Endodermal cell (in vitro differentiated cells): ENCODE data around the gene TUBGCP6. TPM values are rescaled to one million over a fixed set of nuclear protein-coding genes. Genes with fewer than 3 reads are reported as not detected.

Experiments
- DNase-seq: peaks from one replicate; pipeline ENCODE4 v3.0.0-alpha.2; 2017
- H3K27ac ChIP-seq: 2 replicates; pipeline ENCODE4 v1.5.1; 2013; ENCODE audit warnings: mild to moderate bottlenecking, low read depth, low read length, moderate library complexity
- H3K27me3 ChIP-seq: 2 replicates; pipeline ENCODE4 v1.6.1; 2013; ENCODE audit warnings: mild to moderate bottlenecking, low read length, moderate library complexity; ENCODE audit not compliant: insufficient read depth, control insufficient read depth, poor library complexity, severe bottlenecking
- H3K36me3 ChIP-seq: 2 replicates; pipeline ENCODE4 v1.7.0; 2013; ENCODE audit warnings: mild to moderate bottlenecking, low read length, moderate library complexity; ENCODE audit not compliant: control insufficient read depth, insufficient read depth
- H3K4me1 ChIP-seq: one replicate; pipeline ENCODE4 v1.7.0; 2013; ENCODE audit warnings: low read length; ENCODE audit not compliant: control insufficient read depth, insufficient read depth
- H3K4me3 ChIP-seq: 2 replicates; pipeline ENCODE4 v1.5.1; 2013; ENCODE audit warnings: mild to moderate bottlenecking, low read length, moderate library complexity
- H3K9ac ChIP-seq: 2 replicates; pipeline ENCODE4 v1.6.1; 2013; ENCODE audit warnings: mild to moderate bottlenecking, low read length, moderate library complexity; ENCODE audit not compliant: poor library complexity, severe bottlenecking; ENCODE audit errors: extremely low read depth
- H3K9me3 ChIP-seq: 2 replicates; pipeline ENCODE4 v1.6.1; 2013; ENCODE audit warnings: mild to moderate bottlenecking, low read length, moderate library complexity; ENCODE audit not compliant: control insufficient read depth
- H3K27ac Mint-ChIP-seq: 2 replicates; pipeline ENCODE4 v1.8.0; 2020; ENCODE audit warnings: mixed read lengths
- H3K27me3 Mint-ChIP-seq: 2 replicates; pipeline ENCODE4 v1.8.0; 2021; ENCODE audit warnings: mild to moderate bottlenecking, mixed read lengths; ENCODE audit not compliant: insufficient read depth
- H3K36me3 Mint-ChIP-seq: 2 replicates; pipeline ENCODE4 v1.8.0; 2020; ENCODE audit warnings: low read depth, mixed read lengths
- H3K4me1 Mint-ChIP-seq: 2 replicates; pipeline ENCODE4 v1.8.0; 2020; ENCODE audit warnings: mixed read lengths
- H3K4me3 Mint-ChIP-seq: 2 replicates; pipeline ENCODE4 v1.8.0; 2020; ENCODE audit warnings: mild to moderate bottlenecking, moderate library complexity, mixed read lengths
- H3K9me3 Mint-ChIP-seq: 2 replicates; pipeline ENCODE4 v1.8.0; 2020; ENCODE audit warnings: mild to moderate bottlenecking, mixed read lengths
- CTCF ChIP-seq: fragments of 200-600 bp; sonication (generic); conservative IDR thresholded peaks from 2 replicates; pipeline ENCODE4 v1.5.0; 2021; ENCODE audit warnings: antibody characterized with exemption, mild to moderate bottlenecking
- WGBS, 2 experiments: methylation state at CpG; one replicate each; pipeline versions ENCODE4 v1.1.5 to v1.1.7; 2013; ENCODE audit warnings: missing lambda C conversion rate in 2 of 2, mixed read lengths in 1 of 2; ENCODE audit not compliant: insufficient coverage in 1 of 2, insufficient read length in 1 of 2; 5-methylcytosine and 5-hydroxymethylcytosine counted together
- total RNA-seq, 2 donors: library from RNA; stranded (reverse); fragmentation: NEBNext Ultra II Directional in 1 of 2; extraction: Animal tissue kit (Norgen Biotek cat#: 25700) in 1 of 2; gene quantifications; 2 replicates in 1 of 2; 3 replicates in 1 of 2; pipeline ENCODE4 v1.2.1, GENCODE V29; 2021

TUBGCP6 gene
- total RNA-seq, 2 donors from 2014 or later = 43.7 to 46.0 TPM

- Histone ChIP-seq H3K27ac (no peak overlapping the region), H3K9me3 (no peaks in the 10 kb centered on the region), H3K27me3 (no peaks in the 10 kb centered on the region), H3K9ac (no peak overlapping the region), H3K36me3 (no peaks in the 10 kb centered on the region), H3K4me3 (no peak overlapping the region), H3K4me1 (no peaks in the 10 kb centered on the region)
- peaks cover 8% of the 10 kb centered on the region for H3K9me3 Mint-ChIP-seq
- no peak for TF ChIP-seq CTCF
- H3K4me1 Mint-ChIP-seq = peaks cover 15% of the 10 kb centered on the region
- WGBS, 2 experiments = 87 to 89% methylated on average over 4 to 9 of the region's 9 CpGs
- H3K27me3 Mint-ChIP-seq = no peaks in the 10 kb centered on the region
- H3K36me3 Mint-ChIP-seq = peaks cover 30% of the 10 kb centered on the region
- H3K4me3 Mint-ChIP-seq = no peak overlapping the region
- H3K27ac Mint-ChIP-seq = no peak overlapping the region
- DNase-seq = no peak
Observed at GRCh38 chr22:50238755-50239154, 6.1 kb downstream of the TUBGCP6 start.

GRCh38 chr22:50236731-50237409, 8.0 kb downstream of the TUBGCP6 start:
- H3K4me1 Mint-ChIP-seq = peaks cover 4% of the 10 kb centered on the region
- H3K9ac ChIP-seq = no peak overlapping the region

DNA sequence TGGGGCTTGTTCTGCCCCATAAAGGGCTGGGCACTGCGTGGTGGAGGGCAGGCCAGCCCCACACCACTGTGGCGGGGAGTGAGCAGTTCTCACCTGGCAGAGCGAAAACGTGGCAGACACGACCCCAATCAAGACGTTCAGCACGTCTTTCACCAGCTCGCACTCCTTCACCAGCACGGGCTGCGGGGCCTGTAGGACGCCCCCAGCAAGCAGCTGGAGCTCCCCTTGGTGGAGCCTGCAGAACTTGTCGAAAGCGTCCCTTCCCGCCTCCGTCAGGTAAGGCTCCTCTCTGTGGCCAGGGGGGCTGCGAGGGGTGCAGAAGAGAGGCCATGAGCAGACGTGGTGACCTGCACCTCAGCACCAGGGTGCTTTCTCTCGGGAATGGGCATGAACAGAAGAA, 11.6 kb downstream of the TUBGCP6 start:
- H3K4me1 ChIP-seq = no peaks in the 10 kb centered on the region
- no peaks in the 10 kb centered on the region for H3K4me1 Mint-ChIP-seq
- H3K4me3 Mint-ChIP-seq = no peak overlapping the region
- DNase-seq = no peak
- H3K27me3 ChIP-seq = no peaks in the 10 kb centered on the region
- H3K9ac ChIP-seq = no peak overlapping the region
- H3K27ac ChIP-seq = no peak overlapping the region
- no peak overlapping the region for H3K4me3 ChIP-seq
- WGBS, 2 experiments = 92 to 95% methylated on average over 16 to 18 of the region's 18 CpGs
- H3K27me3 Mint-ChIP-seq = no peaks in the 10 kb centered on the region
- TF ChIP-seq CTCF = no peak
- H3K27ac Mint-ChIP-seq = no peak overlapping the region
- H3K36me3 ChIP-seq = no peaks in the 10 kb centered on the region
- peaks cover 49% of the 10 kb centered on the region for H3K36me3 Mint-ChIP-seq
- peaks cover 8% of the 10 kb centered on the region for H3K9me3 Mint-ChIP-seq
- no peaks in the 10 kb centered on the region for H3K9me3 ChIP-seq

More at GRCh38 chr22:50236731-50237409, 8.0 kb downstream of the TUBGCP6 start:
- H3K27ac Mint-ChIP-seq = no peak overlapping the region
- peaks cover 42% of the 10 kb centered on the region for H3K36me3 Mint-ChIP-seq
- WGBS, 2 experiments = 55 to 76% methylated on average over 3 to 11 of the region's 11 CpGs
- DNase-seq = peak; percentile 74
- H3K4me3 Mint-ChIP-seq = no peak overlapping the region
- Histone ChIP-seq H3K4me1 (no peaks in the 10 kb centered on the region), H3K27me3 (no peaks in the 10 kb centered on the region), H3K4me3 (no peak overlapping the region), H3K9me3 (no peaks in the 10 kb centered on the region), H3K27ac (no peak overlapping the region), H3K36me3 (no peaks in the 10 kb centered on the region)
- peak; percentile 76 for TF ChIP-seq CTCF
- H3K9me3 Mint-ChIP-seq = peaks cover 8% of the 10 kb centered on the region
- H3K27me3 Mint-ChIP-seq = no peaks in the 10 kb centered on the region
